ENCODE measurements around the gene TM7SF3.

DNA sequence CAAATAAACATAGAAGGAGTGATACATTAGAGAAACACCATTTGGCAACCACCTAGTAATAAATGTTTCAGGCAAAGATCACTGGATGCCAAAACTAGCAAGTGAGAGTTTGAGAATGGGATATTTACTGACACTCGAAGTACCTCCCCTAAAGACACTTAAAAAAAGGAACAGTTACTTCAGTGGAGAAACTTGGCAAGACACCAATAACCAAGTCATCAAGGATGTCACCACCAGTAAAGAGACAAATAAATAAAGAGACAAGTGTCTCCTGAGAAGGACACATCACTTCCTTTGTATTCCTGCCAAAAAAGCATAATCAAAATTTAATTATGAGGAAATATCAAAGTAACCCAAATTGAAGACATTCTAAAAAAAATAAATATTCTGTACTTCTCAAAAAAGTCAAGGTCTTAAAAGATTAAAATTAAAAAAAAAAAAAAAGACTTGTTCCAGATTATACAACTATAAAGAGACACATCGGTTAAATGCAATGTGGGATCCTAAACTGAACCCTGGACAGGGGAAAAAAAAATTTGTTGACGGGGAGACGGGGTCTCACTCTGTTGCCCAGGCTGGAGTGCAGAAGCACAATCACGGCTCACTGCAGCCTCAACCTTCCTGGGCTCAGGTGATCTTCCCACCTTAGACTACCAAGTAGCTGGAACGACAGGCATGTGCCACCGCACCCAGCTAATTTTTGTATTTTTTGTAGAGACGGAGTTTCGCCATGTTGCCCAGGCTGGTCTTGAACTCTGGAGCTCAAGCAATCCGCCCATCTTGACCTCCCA lies 26.4 kb downstream of the TM7SF3 start:
- TF ChIP-seq, protein P1, sequence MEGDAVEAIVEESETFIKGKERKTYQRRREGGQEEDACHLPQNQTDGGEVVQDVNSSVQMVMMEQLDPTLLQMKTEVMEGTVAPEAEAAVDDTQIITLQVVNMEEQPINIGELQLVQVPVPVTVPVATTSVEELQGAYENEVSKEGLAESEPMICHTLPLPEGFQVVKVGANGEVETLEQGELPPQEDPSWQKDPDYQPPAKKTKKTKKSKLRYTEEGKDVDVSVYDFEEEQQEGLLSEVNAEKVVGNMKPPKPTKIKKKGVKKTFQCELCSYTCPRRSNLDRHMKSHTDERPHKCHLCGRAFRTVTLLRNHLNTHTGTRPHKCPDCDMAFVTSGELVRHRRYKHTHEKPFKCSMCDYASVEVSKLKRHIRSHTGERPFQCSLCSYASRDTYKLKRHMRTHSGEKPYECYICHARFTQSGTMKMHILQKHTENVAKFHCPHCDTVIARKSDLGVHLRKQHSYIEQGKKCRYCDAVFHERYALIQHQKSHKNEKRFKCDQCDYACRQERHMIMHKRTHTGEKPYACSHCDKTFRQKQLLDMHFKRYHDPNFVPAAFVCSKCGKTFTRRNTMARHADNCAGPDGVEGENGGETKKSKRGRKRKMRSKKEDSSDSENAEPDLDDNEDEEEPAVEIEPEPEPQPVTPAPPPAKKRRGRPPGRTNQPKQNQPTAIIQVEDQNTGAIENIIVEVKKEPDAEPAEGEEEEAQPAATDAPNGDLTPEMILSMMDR (conservative IDR thresholded peaks at IDR 0.05; ENCODE audit: low read depth, low read length), result no peak
- no peak for TF ChIP-seq EZH2phosphoT487 (IDR thresholded peaks at IDR 0.05; ENCODE audit: borderline replicate concordance, low read length)
